Stimulated activated CD8-positive, alpha-beta memory T cell treated with anti-CD3 and anti-CD28 coated beads, Interleukin-12 subunit alpha, Interleukin-12 subunit beta, amount 100 ng/mL, for 24 hours (primary cell): ENCODE results near the gene CACNA2D3.
"Not testable (repeated sequence)": the region's sequence is repeated elsewhere in the genome, so short reads cannot be mapped to it uniquely, and the experiment has no call there.

Source experiments
- DNase-seq: peaks from one replicate; pipeline ENCODE4 v3.0.0-alpha.2; 2020; ENCODE audit errors: extremely low read depth

The CACNA2D3 gene

GRCh38 chr3:54965746-54966145 lies 843.4 kb downstream of the CACNA2D3 start:
- no peak for DNase-seq

GRCh38 chr3:54966979-54967378 lies 844.6 kb downstream of the CACNA2D3 start:
- DNase-seq = no peak

- no peak for DNase-seq
Observed at GRCh38 chr3:54967731-54968161, 845.4 kb downstream of the CACNA2D3 start.

- no peak for DNase-seq
Observed at GRCh38 chr3:54968546-54969172, 846.3 kb downstream of the CACNA2D3 start.

GRCh38 chr3:54969652-54970051 lies 847.3 kb downstream of the CACNA2D3 start:
- DNase-seq = no peak

- DNase-seq = no peak
Observed at GRCh38 chr3:54970895-54971294, 848.5 kb downstream of the CACNA2D3 start.

GRCh38 chr3:54977439-54977838 lies 855.1 kb downstream of the CACNA2D3 start:
- no peak for DNase-seq

- not testable (repeated sequence) for DNase-seq
Observed at GRCh38 chr3:54977946-54978345, 855.6 kb downstream of the CACNA2D3 start.

GRCh38 chr3:54982807-54983206 lies 860.5 kb downstream of the CACNA2D3 start:
- DNase-seq = no peak

GRCh38 chr3:54983266-54984099 lies 861.1 kb downstream of the CACNA2D3 start:
- DNase-seq = no peak

- DNase-seq = no peak
Observed at GRCh38 chr3:54985856-54986255, 863.5 kb downstream of the CACNA2D3 start.

GRCh38 chr3:54986294-54986693 lies 863.9 kb downstream of the CACNA2D3 start:
- no peak for DNase-seq

GRCh38 chr3:54987719-54988118 lies 865.4 kb downstream of the CACNA2D3 start:
- DNase-seq = no peak

GRCh38 chr3:54988302-54988837 lies 866.0 kb downstream of the CACNA2D3 start:
- no peak for DNase-seq

- DNase-seq = no peak
Observed at GRCh38 chr3:54988838-54989630, 866.7 kb downstream of the CACNA2D3 start.

- no peak for DNase-seq
Observed at GRCh38 chr3:54994111-54994513, 871.8 kb downstream of the CACNA2D3 start.

GRCh38 chr3:54999159-54999558 lies 876.8 kb downstream of the CACNA2D3 start:
- no peak for DNase-seq

GRCh38 chr3:54999811-55000210 lies 877.5 kb downstream of the CACNA2D3 start:
- DNase-seq = no peak

- DNase-seq = no peak
Observed at GRCh38 chr3:55000546-55000945, 878.2 kb downstream of the CACNA2D3 start.

- no peak for DNase-seq
Observed at GRCh38 chr3:55000953-55001352, 878.6 kb downstream of the CACNA2D3 start.

- no peak for DNase-seq
Observed at GRCh38 chr3:55002416-55002930, 880.1 kb downstream of the CACNA2D3 start.

GRCh38 chr3:55006244-55006676 lies 883.9 kb downstream of the CACNA2D3 start:
- DNase-seq = no peak
